Measurements from ENCODE around the gene NPHP1.
A peak's percentile ranks its signal among the peaks of the same experiment; 100 is the strongest.

Gene NPHP1

GRCh38 chr2:110104025-110104771 lies 100.6 kb downstream of the NPHP1 start:
- Histone ChIP-seq H3K23ac (ENCODE audit: low read length) (no peak overlapping the region), H2BK12ac (ENCODE audit: low read length) (no peak overlapping the region), H3K9ac (ENCODE audit: low read length) (no peak overlapping the region), H3K9me3 (ENCODE audit: insufficient read depth, low read depth, low read length) (peaks cover 4% of the 10 kb centered on the region), H2BK120ac (ENCODE audit: insufficient read depth, low read length, poor library complexity) (no peak overlapping the region), H3K4me3 (ENCODE audit: low read depth, low read length) (no peak overlapping the region), H2AFZ (ENCODE audit: insufficient read depth, low read length, poor library complexity) (no peak overlapping the region), H3K79me2 (ENCODE audit: control insufficient read depth, insufficient read depth, low read length, poor library complexity) (no peaks in the 10 kb centered on the region), H2BK5ac (ENCODE audit: low read depth, low read length, poor library complexity) (no peak overlapping the region), H3K4ac (ENCODE audit: low read depth, low read length) (no peak overlapping the region), H3K79me1 (ENCODE audit: low read length) (peaks cover 10% of the 10 kb centered on the region), H2AK5ac (ENCODE audit: low read length) (no peak overlapping the region), H3K4me1 (ENCODE audit: control insufficient read depth in 1 of 2, insufficient read depth in 2 of 2, low read length in 2 of 2) (peaks cover 6 to 10% of the 10 kb centered on the region in 2 experiments), H4K8ac (ENCODE audit: low read depth, low read length) (no peak overlapping the region), H3K18ac (ENCODE audit: low read length) (no peak overlapping the region), H3K27me3 (ENCODE audit: insufficient read depth, low read length) (no peaks in the 10 kb centered on the region), H3K27ac (ENCODE audit: low read depth, low read length) (no peak overlapping the region), H4K91ac (ENCODE audit: low read depth, low read length) (no peak overlapping the region), H3K36me3 (ENCODE audit: control insufficient read depth in 1 of 2, insufficient read depth in 2 of 2, low read length in 2 of 2) (no peaks in the 10 kb centered on the region), H4K12ac (ENCODE audit: low read depth, low read length) (no peak overlapping the region), H3K14ac (ENCODE audit: low read length) (no peak overlapping the region), H3K4me2 (ENCODE audit: low read length) (no peak overlapping the region)
- DNase-seq = no peak
- WGBS (ENCODE audit: extremely low coverage, insufficient coverage, insufficient read length) = no CpG with 5 or more reads among the region's 10 CpGs

- no peak overlapping the region for H3K27ac ChIP-seq (ENCODE audit: low read depth, low read length)
These were observed 101.5 kb downstream of the NPHP1 start for GRCh38 chr2:110103061-110103961.

GRCh38 chr2:110101901-110102803 lies 102.7 kb downstream of the NPHP1 start:
- no peaks in the 10 kb centered on the region for H3K79me2 ChIP-seq (ENCODE audit: control insufficient read depth, insufficient read depth, low read length, poor library complexity)
- no CpG with 5 or more reads among the region's 9 CpGs for WGBS (ENCODE audit: extremely low coverage, insufficient coverage, insufficient read length)
- peak overlapping the region; percentile 36 for H3K14ac ChIP-seq (ENCODE audit: low read length)
- H3K18ac ChIP-seq (ENCODE audit: low read length) = peak overlapping the region; percentile 44
- no peak overlapping the region for H3K9ac ChIP-seq (ENCODE audit: low read length)
- peak overlapping the region; percentile 18 for H4K8ac ChIP-seq (ENCODE audit: low read depth, low read length)
- H3K4ac ChIP-seq (ENCODE audit: low read depth, low read length) = no peak overlapping the region
- peak overlapping the region; percentile 80 for H3K27ac ChIP-seq (ENCODE audit: low read depth, low read length)
- no peak overlapping the region for H2AK5ac ChIP-seq (ENCODE audit: low read length)
- peak overlapping the region; percentile 69 for H4K91ac ChIP-seq (ENCODE audit: low read depth, low read length)
- H3K23ac ChIP-seq (ENCODE audit: low read length) = no peak overlapping the region
- H2BK12ac ChIP-seq (ENCODE audit: low read length) = peak overlapping the region; percentile 21
- H3K27me3 ChIP-seq (ENCODE audit: insufficient read depth, low read length) = no peaks in the 10 kb centered on the region
- no peak for DNase-seq
- peaks cover 10% of the 10 kb centered on the region for H3K79me1 ChIP-seq (ENCODE audit: low read length)
- H2BK120ac ChIP-seq (ENCODE audit: insufficient read depth, low read length, poor library complexity) = peak overlapping the region; percentile 8
- H3K4me2 ChIP-seq (ENCODE audit: low read length) = no peak overlapping the region
- no peak overlapping the region for H3K4me3 ChIP-seq (ENCODE audit: low read depth, low read length)
- H2BK5ac ChIP-seq (ENCODE audit: low read depth, low read length, poor library complexity) = peak overlapping the region; percentile 18
- H3K4me1 ChIP-seq (ENCODE audit: control insufficient read depth in 1 of 2, insufficient read depth in 2 of 2, low read length in 2 of 2) = peaks cover 6 to 10% of the 10 kb centered on the region in 2 experiments
- no peaks in the 10 kb centered on the region for H3K36me3 ChIP-seq (ENCODE audit: control insufficient read depth in 1 of 2, insufficient read depth in 2 of 2, low read length in 2 of 2)
- H4K12ac ChIP-seq (ENCODE audit: low read depth, low read length) = no peak overlapping the region
- H3K9me3 ChIP-seq (ENCODE audit: insufficient read depth, low read depth, low read length) = no peaks in the 10 kb centered on the region
- peak overlapping the region; percentile 8 for H2AFZ ChIP-seq (ENCODE audit: insufficient read depth, low read length, poor library complexity)

More at GRCh38 chr2:110103061-110103961, 101.5 kb downstream of the NPHP1 start:
- H3K9me3 ChIP-seq (ENCODE audit: insufficient read depth, low read depth, low read length) = peaks cover 4% of the 10 kb centered on the region
- no peaks in the 10 kb centered on the region for H3K79me2 ChIP-seq (ENCODE audit: control insufficient read depth, insufficient read depth, low read length, poor library complexity)
- H2BK120ac ChIP-seq (ENCODE audit: insufficient read depth, low read length, poor library complexity) = peak overlapping the region; percentile 39
- peak overlapping the region; percentile 52 for H4K91ac ChIP-seq (ENCODE audit: low read depth, low read length)
- H2BK5ac ChIP-seq (ENCODE audit: low read depth, low read length, poor library complexity) = no peak overlapping the region
- peaks cover 10% of the 10 kb centered on the region for H3K79me1 ChIP-seq (ENCODE audit: low read length)
- H2BK12ac ChIP-seq (ENCODE audit: low read length) = peak overlapping the region; percentile 23
- no peak overlapping the region for H2AK5ac ChIP-seq (ENCODE audit: low read length)
- H4K8ac ChIP-seq (ENCODE audit: low read depth, low read length) = no peak overlapping the region
- H3K18ac ChIP-seq (ENCODE audit: low read length) = no peak overlapping the region
- no peak overlapping the region for H3K23ac ChIP-seq (ENCODE audit: low read length)
- no peak overlapping the region for H2AFZ ChIP-seq (ENCODE audit: insufficient read depth, low read length, poor library complexity)
- no peaks in the 10 kb centered on the region for H3K27me3 ChIP-seq (ENCODE audit: insufficient read depth, low read length)
- H4K12ac ChIP-seq (ENCODE audit: low read depth, low read length) = no peak overlapping the region
- no peak overlapping the region for H3K4me2 ChIP-seq (ENCODE audit: low read length)
- peaks cover 6 to 10% of the 10 kb centered on the region in 2 experiments for H3K4me1 ChIP-seq (ENCODE audit: control insufficient read depth in 1 of 2, insufficient read depth in 2 of 2, low read length in 2 of 2)
- H3K4me3 ChIP-seq (ENCODE audit: low read depth, low read length) = no peak overlapping the region
- no peak overlapping the region for H3K9ac ChIP-seq (ENCODE audit: low read length)
- no peaks in the 10 kb centered on the region for H3K36me3 ChIP-seq (ENCODE audit: control insufficient read depth in 1 of 2, insufficient read depth in 2 of 2, low read length in 2 of 2)
- H3K14ac ChIP-seq (ENCODE audit: low read length) = no peak overlapping the region
- H3K4ac ChIP-seq (ENCODE audit: low read depth, low read length) = no peak overlapping the region
- DNase-seq = no peak
- WGBS (ENCODE audit: extremely low coverage, insufficient coverage, insufficient read length) = no CpG with 5 or more reads among the region's 20 CpGs
